Upper lobe of right lung (tissue), 1 donor: ENCODE results near the gene AGPAT2. TPM values are rescaled to one million over a fixed set of nuclear protein-coding genes. Genes with fewer than 3 reads are reported as not detected.

Experiments
- ATAC-seq: fragments of 200-7000 bp; cut with Tn5 transposase; one replicate; pipeline ENCODE4 v1.9.1; 2020; ENCODE audit warnings: mild to moderate bottlenecking, moderate library complexity
- DNase-seq: peaks from one replicate; pipeline ENCODE4 v3.0.0-alpha.2; 2020
- H3K27ac ChIP-seq: fragments of 200-600 bp; one replicate; pipeline ENCODE4 v1.8.0; 2022
- H3K27me3 ChIP-seq: fragments of 200-600 bp; one replicate; pipeline ENCODE4 v1.8.0; 2022; ENCODE audit warnings: mild to moderate bottlenecking
- H3K36me3 ChIP-seq: fragments of 200-600 bp; one replicate; pipeline ENCODE4 v1.8.0; 2022
- H3K4me1 ChIP-seq: fragments of 200-600 bp; one replicate; pipeline ENCODE4 v1.8.0; 2022
- H3K4me3 ChIP-seq: fragments of 200-600 bp; one replicate; pipeline ENCODE4 v1.8.0; 2022; ENCODE audit warnings: mild to moderate bottlenecking
- H3K9me3 ChIP-seq: fragments of 200-600 bp; one replicate; pipeline ENCODE4 v1.8.0; 2022
- CTCF ChIP-seq: fragments of 200-600 bp; IDR thresholded peaks from one replicate; pipeline ENCODE4 v1.8.0; 2022; ENCODE audit warnings: antibody characterized with exemption
- intact Hi-C: fragments of 100-400 bp; cut with DNase I; formaldehyde crosslinking; loops from one replicate; pipeline ENCODE4 v1.11.0; 2022
- total RNA-seq: library from RNA; stranded (reverse); fragmentation: NEBNext Ultra II Directional; extraction: Animal tissue kit (Norgen Biotek cat#: 25700); gene quantifications from one replicate; pipeline ENCODE4 v1.2.1, GENCODE V29; 2021
- donor health status: DM: no; HTN: yes; CAD: no; lungs with severe emphysema.

AGPAT2 gene
- total RNA-seq, 1 donor from 2014 or later: 117 TPM

DNA sequence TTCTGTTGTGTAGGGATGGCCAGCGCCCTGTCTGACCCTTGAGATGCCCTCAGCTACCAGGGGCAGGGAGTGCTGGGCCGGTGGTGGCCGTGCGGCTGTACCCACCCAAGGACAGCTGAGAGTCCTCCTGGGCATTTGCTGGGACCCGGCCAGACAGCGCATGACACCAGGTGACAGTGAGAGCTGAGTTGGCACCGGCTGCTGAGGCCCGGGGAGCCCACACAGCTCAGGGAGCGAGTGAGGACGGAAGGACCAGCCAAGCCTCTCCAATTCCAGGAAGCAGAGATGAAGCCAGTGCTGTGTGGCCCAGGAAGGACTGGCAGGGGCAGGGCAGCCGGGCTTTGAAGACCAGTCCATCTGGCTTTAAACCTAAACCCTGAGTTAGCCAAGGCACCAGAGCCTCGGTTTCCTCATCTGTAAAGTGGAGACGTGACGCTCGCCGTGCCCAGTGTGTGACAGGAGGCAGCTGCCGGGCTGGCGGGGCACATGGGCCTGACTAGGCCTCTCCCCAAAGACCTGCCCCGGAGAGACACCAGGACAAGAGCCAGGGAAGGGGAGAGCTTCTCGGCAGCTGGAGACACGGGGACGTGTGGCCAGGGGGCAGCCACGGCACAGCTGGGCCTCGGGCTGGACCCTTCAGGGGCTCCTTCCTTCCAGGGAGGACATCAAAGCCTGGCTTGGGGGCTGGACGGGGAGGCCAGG is 3.0 kb upstream of the AGPAT2 start:
- Histone ChIP-seq H3K9me3 (no peaks in the 10 kb centered on the region), H3K36me3 (no peaks in the 10 kb centered on the region), H3K27ac (peak overlapping the region; percentile 47), H3K27me3 (no peaks in the 10 kb centered on the region), H3K4me3 (no peak overlapping the region), H3K4me1 (peaks cover 47% of the 10 kb centered on the region)
- ATAC-seq: no peak
- intact Hi-C loops: no loop called here
- no peak for TF ChIP-seq CTCF
- peak; percentile 74 for DNase-seq

GRCh38 chr9:136689108-136689460 is 1.8 kb upstream of the AGPAT2 start:
- ATAC-seq: no peak
- no peak for TF ChIP-seq CTCF
- no peak for DNase-seq
- Histone ChIP-seq H3K27ac (peak overlapping the region; percentile 47), H3K27me3 (no peaks in the 10 kb centered on the region), H3K4me3 (no peak overlapping the region), H3K9me3 (no peaks in the 10 kb centered on the region), H3K4me1 (peaks cover 47% of the 10 kb centered on the region), H3K36me3 (no peaks in the 10 kb centered on the region)
- intact Hi-C loops: no loop called here

DNA sequence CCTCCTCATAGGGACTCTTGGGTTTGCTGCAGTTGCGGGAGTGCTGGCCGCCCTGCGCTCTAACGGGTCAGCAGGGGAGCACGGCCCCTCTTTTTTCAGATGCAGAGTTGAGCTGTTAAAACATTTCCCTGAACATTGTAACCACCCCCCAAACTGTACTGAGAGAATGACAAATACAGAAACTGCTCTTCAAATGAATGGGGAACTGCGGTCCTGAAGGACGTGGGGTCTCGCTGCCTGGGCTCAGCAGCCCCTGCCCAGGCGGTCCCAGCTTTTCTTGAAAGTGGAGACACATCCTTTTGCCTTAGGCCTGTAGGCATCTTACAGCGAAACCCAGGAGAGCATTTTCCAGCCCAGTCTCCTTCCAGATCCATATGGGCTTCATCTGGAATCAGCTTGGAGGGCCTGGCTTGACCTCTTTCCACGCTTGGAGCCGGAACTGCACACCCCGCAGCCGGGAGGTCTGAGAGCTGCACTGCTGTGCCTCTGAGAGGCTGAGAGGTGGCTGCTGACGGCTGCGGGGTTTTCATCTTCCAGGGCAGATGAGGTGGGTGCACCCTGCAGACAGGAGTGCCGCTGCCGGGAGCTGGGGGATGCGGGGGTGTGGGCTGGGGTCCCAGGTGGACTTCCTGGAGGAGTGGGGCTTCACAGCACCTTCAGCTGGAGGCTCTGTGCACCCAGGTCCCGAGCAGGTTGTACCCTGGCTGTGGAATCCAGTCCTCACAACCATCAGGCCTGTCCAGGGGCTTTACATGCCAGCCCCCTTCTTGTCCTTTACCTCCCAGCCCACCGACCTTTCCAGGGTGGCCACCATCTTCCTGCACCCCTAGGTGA is 1.2 kb upstream of the AGPAT2 start:
- no peaks in the 10 kb centered on the region for H3K36me3 ChIP-seq
- H3K4me1 ChIP-seq: peaks cover 41% of the 10 kb centered on the region
- no peak for ATAC-seq
- no peak overlapping the region for H3K27ac ChIP-seq
- H3K27me3 ChIP-seq: no peaks in the 10 kb centered on the region
- peak; percentile 67 for DNase-seq
- no peaks in the 10 kb centered on the region for H3K9me3 ChIP-seq
- intact Hi-C loops: no loop called here
- no peak for TF ChIP-seq CTCF
- H3K4me3 ChIP-seq: peak overlapping the region; percentile 93

GRCh38 chr9:136687721-136688223 is 515 bp upstream of the AGPAT2 start:
- Histone ChIP-seq H3K4me1 (peaks cover 36% of the 10 kb centered on the region), H3K4me3 (peak overlapping the region; percentile 93), H3K9me3 (no peaks in the 10 kb centered on the region), H3K27ac (peak overlapping the region; percentile 74), H3K27me3 (no peaks in the 10 kb centered on the region), H3K36me3 (no peaks in the 10 kb centered on the region)
- intact Hi-C loops: no loop called here
- peak; percentile 2 for ATAC-seq
- DNase-seq: peak; percentile 84
- TF ChIP-seq CTCF: no peak

GRCh38 chr9:136686534-136686793 is 793 bp downstream of the AGPAT2 start:
- ATAC-seq: no peak
- H3K27me3 ChIP-seq: no peaks in the 10 kb centered on the region
- no peaks in the 10 kb centered on the region for H3K9me3 ChIP-seq
- DNase-seq: no peak
- TF ChIP-seq CTCF: no peak
- peaks cover 36% of the 10 kb centered on the region for H3K4me1 ChIP-seq
- intact Hi-C loops: no loop called here
- peak overlapping the region; percentile 92 for H3K27ac ChIP-seq
- H3K36me3 ChIP-seq: no peaks in the 10 kb centered on the region
- peak overlapping the region; percentile 93 for H3K4me3 ChIP-seq
